GM18873 (cell line): Measurements from ENCODE around the gene APH1B.

Source experiments
- ATAC-seq: cut with Tn5 transposase; IDR thresholded peaks from one replicate; pipeline ENCODE4 v1.9.1; 2021; ENCODE audit warnings: mild to moderate bottlenecking, moderate library complexity, moderate number of reproducible peaks; ENCODE audit not compliant: unreplicated experiment, low FRiP score

Gene APH1B

DNA sequence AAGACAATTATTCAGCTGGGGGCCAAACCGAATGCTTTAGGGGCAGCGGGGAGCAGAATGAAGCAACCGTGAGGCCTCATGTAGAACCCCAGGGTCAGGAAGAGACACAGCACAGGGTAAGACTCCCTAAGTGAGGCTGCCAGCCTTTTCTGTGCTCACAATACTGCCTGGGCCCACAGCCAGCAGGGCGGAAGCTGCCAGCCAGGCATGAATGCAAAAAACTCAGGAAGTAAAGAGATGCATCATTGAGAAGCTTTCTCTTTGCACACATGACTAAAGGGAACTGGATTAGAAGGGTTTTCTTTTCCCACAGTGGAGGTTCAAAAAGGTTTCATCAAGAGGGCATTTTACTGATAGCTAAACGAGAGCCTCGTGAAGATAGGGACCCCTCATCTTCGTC, 71.0 kb downstream of the APH1B start:
- no peak for ATAC-seq

DNA sequence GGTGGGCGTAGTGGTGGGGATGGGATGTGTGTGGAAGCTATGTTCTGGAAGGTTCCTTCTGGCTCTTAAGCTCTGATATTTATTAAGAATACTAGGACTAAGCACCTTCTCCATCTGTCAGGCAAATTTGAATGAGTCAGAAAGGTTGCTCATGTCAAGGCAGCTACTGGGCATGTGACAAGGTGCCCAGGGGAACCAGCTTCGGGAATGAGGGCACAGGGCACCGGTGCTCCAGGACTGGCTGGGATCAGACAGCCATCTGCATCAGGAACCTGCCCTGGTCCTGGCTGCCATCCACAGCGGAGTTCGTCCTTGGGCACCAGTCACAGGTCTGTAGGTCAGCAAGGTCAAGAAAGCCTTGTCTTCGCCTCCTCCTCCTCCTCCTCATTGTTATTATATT, 71.8 kb downstream of the APH1B start:
- ATAC-seq: no peak

DNA sequence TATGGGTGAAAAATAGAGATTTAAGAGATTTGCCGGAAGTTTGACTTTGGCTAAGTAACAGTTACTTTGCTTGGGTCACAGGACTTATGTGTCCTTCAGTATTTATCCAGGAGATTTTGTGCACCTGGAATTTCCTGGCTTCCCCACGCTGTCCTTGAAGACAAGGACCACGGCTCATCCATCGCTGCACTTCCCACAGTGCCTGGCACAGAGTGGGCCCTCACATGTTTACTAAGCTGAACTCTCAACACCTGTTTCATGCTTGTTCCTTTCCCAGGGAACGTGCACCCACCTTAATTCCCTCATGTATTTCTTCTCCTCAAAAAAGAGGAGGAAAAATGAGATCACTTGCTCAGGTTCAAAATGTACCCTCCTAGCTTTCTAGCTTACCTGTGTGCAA, 72.2 kb downstream of the APH1B start:
- no peak for ATAC-seq

DNA sequence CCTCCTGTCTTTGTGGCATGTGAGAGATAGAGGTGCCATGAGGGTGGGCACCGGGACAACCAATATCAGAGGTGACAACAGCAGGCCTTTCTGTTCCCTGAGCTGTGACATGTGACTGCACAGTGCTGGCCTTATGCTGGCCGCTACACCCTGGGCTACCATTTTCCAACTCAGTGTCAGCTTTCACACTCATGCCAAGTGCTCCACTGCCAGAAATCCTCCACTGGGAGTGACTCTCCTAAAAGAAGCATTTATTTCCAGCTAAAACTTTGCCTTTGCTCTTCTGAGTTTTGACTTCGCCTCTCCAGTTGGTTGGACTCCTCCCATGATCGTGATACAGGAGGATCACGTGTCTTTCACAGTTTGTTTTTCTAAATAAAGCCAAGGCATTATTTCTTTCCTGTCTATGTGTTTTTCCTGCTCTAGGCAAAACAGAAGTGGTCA, 72.8 kb downstream of the APH1B start:
- ATAC-seq: no peak

DNA sequence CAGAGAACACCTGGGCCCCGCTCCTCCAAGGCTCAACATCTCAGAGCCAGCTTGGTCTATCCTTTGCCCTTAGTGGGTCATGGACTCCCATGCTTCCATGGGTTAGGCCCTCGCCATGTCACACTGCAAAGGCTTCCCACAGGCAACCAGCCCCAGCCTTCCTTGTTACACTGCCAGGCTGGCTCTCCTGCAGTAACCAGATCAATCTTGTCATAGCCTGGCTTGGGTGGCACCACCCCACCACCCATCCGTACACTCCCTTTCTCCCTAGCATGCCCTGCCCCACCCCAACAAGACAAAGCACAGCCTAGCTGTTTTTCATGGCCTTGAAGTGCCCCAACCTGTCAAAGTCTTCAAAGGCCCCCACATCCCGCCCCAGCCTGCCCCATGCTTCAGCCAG, 73.8 kb downstream of the APH1B start:
- no peak for ATAC-seq

DNA sequence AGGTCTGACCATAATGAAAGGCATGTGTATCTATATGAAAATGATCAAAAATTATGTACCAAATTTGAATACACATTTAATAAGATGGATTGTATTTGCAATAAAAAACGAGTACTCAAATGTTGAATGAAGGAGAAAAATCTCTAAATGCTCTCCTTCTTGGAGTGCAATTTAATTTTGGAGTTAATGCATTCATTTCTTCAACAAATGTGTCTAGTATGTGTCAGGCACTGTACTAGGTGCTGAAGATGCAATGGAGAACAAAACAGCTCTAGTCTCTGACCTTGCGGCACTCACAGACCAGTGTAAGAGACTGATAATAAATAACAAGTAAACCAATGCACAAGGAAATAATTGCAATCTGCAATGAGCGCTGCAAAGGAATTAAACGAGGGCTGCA, 75.4 kb downstream of the APH1B start:
- ATAC-seq: no peak

DNA sequence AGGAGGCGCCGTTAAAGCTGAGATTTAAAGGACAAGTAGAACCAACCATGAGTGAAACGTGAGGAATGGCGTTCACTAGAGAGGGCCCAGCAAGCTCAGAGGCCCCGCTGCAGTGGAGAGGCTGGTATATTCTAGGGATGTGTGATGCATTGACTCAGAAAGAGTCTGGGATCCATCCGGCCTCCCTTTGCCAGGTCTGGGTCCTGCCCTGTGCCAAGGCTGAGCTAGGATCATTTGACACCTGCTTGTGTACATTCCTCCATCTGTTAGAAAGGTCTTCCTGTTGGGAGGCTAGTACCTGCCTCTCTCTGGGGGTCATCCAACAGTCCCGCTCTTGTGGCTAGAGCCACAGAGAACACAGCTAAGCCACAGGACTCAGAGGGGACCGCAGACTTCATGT, 75.9 kb downstream of the APH1B start:
- ATAC-seq: no peak

DNA sequence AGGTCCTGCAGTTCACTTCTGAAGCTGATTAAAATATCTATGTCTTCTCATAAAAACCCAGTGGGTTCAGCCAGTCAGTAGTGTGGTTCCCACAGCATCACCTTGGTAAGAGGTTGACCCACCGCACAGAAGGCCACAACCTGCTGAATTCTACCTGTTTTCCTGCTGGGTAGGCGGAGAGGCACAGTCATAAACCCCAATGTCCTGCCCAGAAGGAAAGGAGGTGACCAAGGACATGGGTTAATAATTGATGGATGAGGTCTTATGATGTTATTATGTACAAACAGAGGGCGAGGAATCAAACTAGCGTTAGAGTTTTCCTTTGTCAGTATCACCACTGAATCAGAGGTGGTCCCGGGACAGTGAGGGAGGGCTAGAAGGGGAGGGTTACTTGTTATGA, 76.5 kb downstream of the APH1B start:
- no peak for ATAC-seq

DNA sequence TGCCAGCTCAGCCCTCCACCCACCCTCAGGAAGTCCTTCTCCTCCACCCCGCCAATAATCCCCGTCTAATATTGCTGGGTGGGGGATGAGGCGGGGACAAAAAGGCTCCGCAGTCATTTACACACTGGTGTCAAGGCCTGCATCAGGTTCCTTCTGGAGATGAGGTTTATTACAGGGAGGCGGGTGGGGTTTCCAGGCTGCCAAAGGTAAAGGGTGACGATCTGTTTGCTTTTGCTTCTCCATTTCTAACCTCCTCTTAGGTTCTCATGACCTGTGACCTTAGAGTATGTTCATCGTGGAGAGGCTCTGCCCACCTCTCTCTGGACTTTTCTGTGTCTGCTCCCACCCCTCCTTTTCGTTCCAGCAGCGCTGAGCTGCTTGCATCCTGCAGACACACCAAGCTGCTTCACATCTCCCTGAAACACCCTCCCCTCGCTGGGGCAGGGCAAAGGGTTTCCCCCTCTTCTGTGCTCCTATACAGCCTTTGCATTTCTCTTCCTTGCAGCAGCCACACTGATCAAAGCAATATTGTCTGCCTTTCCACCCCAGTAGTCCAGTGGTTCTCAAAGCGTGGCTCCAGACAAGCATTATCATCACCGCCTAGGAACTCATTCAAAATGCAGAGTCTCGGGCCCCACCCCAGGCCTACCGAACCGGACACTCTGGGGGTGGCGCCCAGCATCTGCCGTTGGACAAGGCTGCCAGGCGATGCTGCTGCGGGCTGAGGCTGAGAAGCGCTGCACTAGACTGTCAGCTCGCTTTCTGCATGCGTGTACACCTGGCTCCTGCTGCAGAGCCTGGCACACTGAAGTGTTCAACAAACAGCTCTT, 77.6 kb downstream of the APH1B start:
- no peak for ATAC-seq

DNA sequence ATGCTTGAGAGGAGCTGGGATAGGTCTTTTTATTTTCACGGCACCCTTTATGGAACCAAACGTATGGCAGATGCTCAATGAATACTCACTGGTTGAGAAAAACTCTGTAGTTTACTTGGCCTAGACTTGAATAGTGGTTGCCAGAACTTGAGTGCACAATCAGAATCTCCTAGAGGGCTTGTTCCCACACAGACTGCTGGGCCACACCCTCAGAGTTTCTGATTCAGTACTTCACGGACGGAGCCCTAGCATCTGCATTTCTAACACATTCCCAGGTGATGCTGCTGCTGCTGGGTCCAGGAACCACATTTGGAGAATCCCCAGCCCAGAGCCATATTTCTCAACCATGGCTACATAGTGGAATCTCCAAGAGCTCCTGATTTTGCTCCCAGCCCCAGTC, 79.7 kb downstream of the APH1B start:
- no peak for ATAC-seq

DNA sequence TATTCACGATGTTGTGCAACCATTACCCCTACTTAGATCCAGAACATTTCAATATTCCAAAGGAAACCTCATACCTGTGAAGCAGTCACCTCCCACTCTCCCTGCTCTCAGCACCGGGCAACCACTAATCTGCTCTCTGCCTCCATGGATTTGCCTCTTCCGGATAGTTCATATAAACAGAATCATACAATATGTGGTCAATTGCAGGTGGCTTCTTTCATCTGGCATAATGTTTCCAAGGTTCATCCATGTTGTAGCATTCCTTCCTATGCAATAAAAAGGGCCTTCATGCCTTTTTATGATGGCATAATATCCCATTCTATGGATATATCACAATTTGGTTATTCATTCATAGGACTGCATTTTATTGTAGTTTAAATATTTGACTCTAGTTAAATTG, 80.3 kb downstream of the APH1B start:
- ATAC-seq: no peak

DNA sequence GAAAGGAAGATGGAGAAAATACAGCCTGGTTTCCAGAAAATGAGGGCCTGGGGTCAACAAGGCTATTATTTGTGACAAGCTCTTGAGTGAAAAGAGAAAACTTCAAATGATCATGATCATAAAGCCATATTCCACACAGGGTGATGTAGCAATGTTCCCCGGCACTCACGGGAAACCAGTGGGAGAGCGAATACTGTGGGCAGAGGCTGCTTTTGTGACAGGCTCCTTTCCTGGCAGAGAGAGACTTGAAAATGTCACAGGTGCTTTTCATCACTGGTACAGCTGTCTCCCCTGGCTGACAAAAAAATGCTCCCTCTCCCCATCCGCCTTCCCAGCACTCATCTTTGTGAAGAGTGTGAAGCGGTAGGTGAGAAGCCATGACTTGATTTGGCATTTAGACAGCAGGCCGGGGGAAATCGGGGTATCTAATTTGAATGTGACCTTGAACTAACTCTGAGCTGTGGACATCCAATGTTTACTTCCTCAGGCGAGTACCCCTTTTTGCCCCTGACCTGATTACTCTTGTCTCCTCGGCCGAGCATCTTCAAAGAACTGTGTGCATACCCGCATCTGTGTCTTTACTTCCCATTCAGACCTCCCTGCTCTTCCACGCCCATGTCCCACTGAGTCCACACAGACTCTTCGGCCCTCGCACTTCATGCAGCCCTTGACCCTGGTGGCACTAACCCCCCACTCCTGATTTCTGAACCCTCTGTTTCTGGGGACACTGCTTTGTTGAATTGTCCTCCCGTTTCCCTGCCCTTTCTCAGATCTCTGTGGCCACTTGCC, 81.0 kb downstream of the APH1B start:
- no peak for ATAC-seq
